ENCODE data around the gene DCAF15. TPM values are rescaled to one million over a fixed set of nuclear protein-coding genes. Genes with fewer than 3 reads are reported as not detected.

The DCAF15 gene
- polyA plus RNA-seq, 1 of the 3 experiments (the other 2 are of a cell fraction): 55.6 TPM

DNA sequence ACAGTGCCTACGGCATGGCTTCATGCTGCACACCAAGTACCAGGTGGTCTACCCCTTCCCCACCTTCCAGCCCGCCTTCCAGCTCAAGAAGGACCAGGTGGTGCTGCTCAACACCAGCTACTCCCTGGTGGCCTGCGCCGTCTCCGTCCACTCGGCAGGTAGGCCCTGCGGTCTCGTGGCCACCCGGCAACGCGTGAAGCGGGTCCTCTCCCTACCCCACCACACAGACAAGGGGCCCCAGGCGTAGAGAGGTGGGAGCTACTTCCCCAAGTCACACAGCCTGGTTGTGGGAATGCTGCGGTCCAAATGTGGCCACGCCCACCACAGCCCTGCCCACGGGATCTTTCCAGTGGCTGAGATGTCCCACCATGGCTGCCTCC, 4.0 kb downstream of the DCAF15 start:
- TF ChIP-seq RCOR1 (IDR thresholded peaks at IDR 0.05; ENCODE audit: low read length) (no peak), RAD21 (IDR thresholded peaks at IDR 0.05; ENCODE audit: low read length) (no peak), SMC3 (IDR thresholded peaks at IDR 0.05; ENCODE audit: low read depth, low read length) (no peak), NFIC (IDR thresholded peaks at IDR 0.05; ENCODE audit: borderline replicate concordance) (no peak), CHD2 (IDR thresholded peaks at IDR 0.05; ENCODE audit: low read length, partially characterized antibody) (no peak), FOXJ3 (CRISPR knock-in tag; IDR thresholded peaks at IDR 0.05) (no peak), RFX5 (IDR thresholded peaks at IDR 0.05; ENCODE audit: low read length) (no peak), FOXM1 (IDR thresholded peaks at IDR 0.05; ENCODE audit: low read depth) (no peak)
- no peak overlapping the region for H3K4me2 ChIP-seq
- H3K4me3 ChIP-seq (ENCODE audit: low read depth in 2 of 2, low read length in 1 of 2): no peak overlapping the region
- no peak overlapping the region for H2AFZ ChIP-seq (ENCODE audit: low read depth)
- H3F3A ChIP-seq (replicated peaks; ENCODE audit: insufficient read depth): peaks cover 3% of the 10 kb centered on the region
- H4K20me1 ChIP-seq (ENCODE audit: insufficient read depth): peaks cover 8% of the 10 kb centered on the region; the same call in 1 of the 2 replicates
- no peak for DNase-seq
- H3K9ac ChIP-seq: no peak overlapping the region
- peaks cover 35% of the 10 kb centered on the region for H3K79me2 ChIP-seq (ENCODE audit: insufficient read depth)
- ChIA-PET POLR2A (no interaction called here), CTCF (interaction anchor here (1.2 to 5.1 kb wide), 3 partner anchors 24 to 116 kb away, joined by 3 to 19 read pairs (median 3); partner anchors contain the start of genes IL27RA and MISP3)
- no peaks in the 10 kb centered on the region for H3K9me2 ChIP-seq
- peaks cover 0 to 20% of the 10 kb centered on the region in 2 experiments; a peak in 1 of 4 replicates for H3K4me1 ChIP-seq (ENCODE audit: control insufficient read depth in 1 of 2, insufficient read depth in 2 of 2, low read depth in 1 of 2, low read length in 1 of 2)
- H3K36me3 ChIP-seq (replicated peaks in 1 of 2; ENCODE audit: control insufficient read depth in 1 of 2, insufficient read depth in 2 of 2, low read length in 1 of 2): peaks cover 9 to 50% of the 10 kb centered on the region in 2 experiments
- no peaks in the 10 kb centered on the region for H3K27me3 ChIP-seq (ENCODE audit: insufficient read depth)
- H3K9me3 ChIP-seq: no peaks in the 10 kb centered on the region
- no peak overlapping the region for H3K27ac ChIP-seq (ENCODE audit: low read depth in 2 of 2, low read length in 1 of 2)
- 93% methylated on average over 9 of the region's 16 CpGs for WGBS (ENCODE audit: low lambda C conversion rate)

DNA sequence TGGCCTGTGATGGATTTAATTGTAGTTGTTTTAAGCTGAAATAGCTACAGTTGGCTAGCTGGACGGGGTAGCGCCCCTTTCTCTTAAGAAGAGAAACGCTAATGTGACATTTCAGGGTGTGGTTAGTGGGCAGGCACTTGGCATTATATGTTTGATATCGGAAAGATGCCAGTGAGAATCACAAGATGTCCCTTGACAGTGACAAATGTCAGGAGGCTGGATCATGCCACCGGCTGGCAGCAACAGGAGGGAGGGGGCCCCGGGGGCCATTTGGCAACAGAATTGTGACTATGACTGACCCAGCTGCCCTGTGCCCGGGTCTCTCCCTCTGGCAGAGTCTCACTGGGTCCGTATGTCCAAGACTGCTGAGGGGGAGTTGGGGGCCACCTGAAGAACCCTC, 4.7 kb downstream of the DCAF15 start:
- ChIA-PET CTCF (interaction anchor here (1.2 to 5.1 kb wide), 3 partner anchors 25 to 115 kb away, joined by 3 to 19 read pairs (median 3); partner anchors contain the start of genes IL27RA and MISP3), POLR2A (no interaction called here)
- peaks cover 8% of the 10 kb centered on the region; the same call in 1 of the 2 replicates for H4K20me1 ChIP-seq (ENCODE audit: insufficient read depth)
- no peaks in the 10 kb centered on the region for H3K27me3 ChIP-seq (ENCODE audit: insufficient read depth)
- no peak overlapping the region for H3K9ac ChIP-seq
- H3K27ac ChIP-seq (ENCODE audit: low read depth in 2 of 2, low read length in 1 of 2): no peak overlapping the region
- no peaks in the 10 kb centered on the region for H3K9me2 ChIP-seq
- no peaks in the 10 kb centered on the region for H3K9me3 ChIP-seq
- no peak overlapping the region for H2AFZ ChIP-seq (ENCODE audit: low read depth)
- no peak for DNase-seq
- peaks cover 3% of the 10 kb centered on the region for H3F3A ChIP-seq (replicated peaks; ENCODE audit: insufficient read depth)
- TF ChIP-seq EP300 (IDR thresholded peaks at IDR 0.05; ENCODE audit: borderline replicate concordance in 1 of 2, low read depth in 1 of 2, low read length in 1 of 2) (no peak), JUND (IDR thresholded peaks at IDR 0.05) (no peak), SIN3A (IDR thresholded peaks at IDR 0.05; ENCODE audit: borderline replicate concordance, low read depth, low read length) (no peak), MXI1 (IDR thresholded peaks at IDR 0.05; ENCODE audit: low read depth, low read length) (no peak), YY1 (IDR thresholded peaks at IDR 0.05; ENCODE audit: low read depth) (no peak), GATA2 (CRISPR knock-in tag; IDR thresholded peaks at IDR 0.05) (no peak), FOXJ3 (CRISPR knock-in tag; IDR thresholded peaks at IDR 0.05) (no peak), TEAD4 (IDR thresholded peaks at IDR 0.05; ENCODE audit: borderline replicate concordance, insufficient read depth) (no peak), RAD21 (IDR thresholded peaks at IDR 0.05; ENCODE audit: low read length) (no peak), ELF1 (IDR thresholded peaks at IDR 0.05) (no peak), SMC3 (IDR thresholded peaks at IDR 0.05; ENCODE audit: low read depth, low read length) (no peak), MEF2A (IDR thresholded peaks at IDR 0.05; ENCODE audit: borderline replicate concordance, low read depth) (no peak), RCOR1 (IDR thresholded peaks at IDR 0.05; ENCODE audit: low read length) (no peak), CHD2 (IDR thresholded peaks at IDR 0.05; ENCODE audit: low read length, partially characterized antibody) (no peak), TCF12 (IDR thresholded peaks at IDR 0.05) (no peak), POLR2AphosphoS5 (IDR thresholded peaks at IDR 0.05; ENCODE audit: low read depth, low read length) (no peak)
- TF ChIP-seq, protein P1, sequence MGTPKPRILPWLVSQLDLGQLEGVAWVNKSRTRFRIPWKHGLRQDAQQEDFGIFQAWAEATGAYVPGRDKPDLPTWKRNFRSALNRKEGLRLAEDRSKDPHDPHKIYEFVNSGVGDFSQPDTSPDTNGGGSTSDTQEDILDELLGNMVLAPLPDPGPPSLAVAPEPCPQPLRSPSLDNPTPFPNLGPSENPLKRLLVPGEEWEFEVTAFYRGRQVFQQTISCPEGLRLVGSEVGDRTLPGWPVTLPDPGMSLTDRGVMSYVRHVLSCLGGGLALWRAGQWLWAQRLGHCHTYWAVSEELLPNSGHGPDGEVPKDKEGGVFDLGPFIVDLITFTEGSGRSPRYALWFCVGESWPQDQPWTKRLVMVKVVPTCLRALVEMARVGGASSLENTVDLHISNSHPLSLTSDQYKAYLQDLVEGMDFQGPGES (IDR thresholded peaks at IDR 0.05; ENCODE audit: low read depth, low read length): no peak
- TF ChIP-seq, protein P2, sequence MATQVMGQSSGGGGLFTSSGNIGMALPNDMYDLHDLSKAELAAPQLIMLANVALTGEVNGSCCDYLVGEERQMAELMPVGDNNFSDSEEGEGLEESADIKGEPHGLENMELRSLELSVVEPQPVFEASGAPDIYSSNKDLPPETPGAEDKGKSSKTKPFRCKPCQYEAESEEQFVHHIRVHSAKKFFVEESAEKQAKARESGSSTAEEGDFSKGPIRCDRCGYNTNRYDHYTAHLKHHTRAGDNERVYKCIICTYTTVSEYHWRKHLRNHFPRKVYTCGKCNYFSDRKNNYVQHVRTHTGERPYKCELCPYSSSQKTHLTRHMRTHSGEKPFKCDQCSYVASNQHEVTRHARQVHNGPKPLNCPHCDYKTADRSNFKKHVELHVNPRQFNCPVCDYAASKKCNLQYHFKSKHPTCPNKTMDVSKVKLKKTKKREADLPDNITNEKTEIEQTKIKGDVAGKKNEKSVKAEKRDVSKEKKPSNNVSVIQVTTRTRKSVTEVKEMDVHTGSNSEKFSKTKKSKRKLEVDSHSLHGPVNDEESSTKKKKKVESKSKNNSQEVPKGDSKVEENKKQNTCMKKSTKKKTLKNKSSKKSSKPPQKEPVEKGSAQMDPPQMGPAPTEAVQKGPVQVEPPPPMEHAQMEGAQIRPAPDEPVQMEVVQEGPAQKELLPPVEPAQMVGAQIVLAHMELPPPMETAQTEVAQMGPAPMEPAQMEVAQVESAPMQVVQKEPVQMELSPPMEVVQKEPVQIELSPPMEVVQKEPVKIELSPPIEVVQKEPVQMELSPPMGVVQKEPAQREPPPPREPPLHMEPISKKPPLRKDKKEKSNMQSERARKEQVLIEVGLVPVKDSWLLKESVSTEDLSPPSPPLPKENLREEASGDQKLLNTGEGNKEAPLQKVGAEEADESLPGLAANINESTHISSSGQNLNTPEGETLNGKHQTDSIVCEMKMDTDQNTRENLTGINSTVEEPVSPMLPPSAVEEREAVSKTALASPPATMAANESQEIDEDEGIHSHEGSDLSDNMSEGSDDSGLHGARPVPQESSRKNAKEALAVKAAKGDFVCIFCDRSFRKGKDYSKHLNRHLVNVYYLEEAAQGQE (IDR thresholded peaks at IDR 0.05; ENCODE audit: low read depth, low read length): no peak
- TF ChIP-seq, protein P3, sequence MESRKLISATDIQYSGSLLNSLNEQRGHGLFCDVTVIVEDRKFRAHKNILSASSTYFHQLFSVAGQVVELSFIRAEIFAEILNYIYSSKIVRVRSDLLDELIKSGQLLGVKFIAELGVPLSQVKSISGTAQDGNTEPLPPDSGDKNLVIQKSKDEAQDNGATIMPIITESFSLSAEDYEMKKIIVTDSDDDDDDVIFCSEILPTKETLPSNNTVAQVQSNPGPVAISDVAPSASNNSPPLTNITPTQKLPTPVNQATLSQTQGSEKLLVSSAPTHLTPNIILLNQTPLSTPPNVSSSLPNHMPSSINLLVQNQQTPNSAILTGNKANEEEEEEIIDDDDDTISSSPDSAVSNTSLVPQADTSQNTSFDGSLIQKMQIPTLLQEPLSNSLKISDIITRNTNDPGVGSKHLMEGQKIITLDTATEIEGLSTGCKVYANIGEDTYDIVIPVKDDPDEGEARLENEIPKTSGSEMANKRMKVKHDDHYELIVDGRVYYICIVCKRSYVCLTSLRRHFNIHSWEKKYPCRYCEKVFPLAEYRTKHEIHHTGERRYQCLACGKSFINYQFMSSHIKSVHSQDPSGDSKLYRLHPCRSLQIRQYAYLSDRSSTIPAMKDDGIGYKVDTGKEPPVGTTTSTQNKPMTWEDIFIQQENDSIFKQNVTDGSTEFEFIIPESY (IDR thresholded peaks at IDR 0.05; ENCODE audit: borderline replicate concordance, low read depth): no peak
- peaks cover 0 to 20% of the 10 kb centered on the region in 2 experiments; a peak in 1 of 4 replicates for H3K4me1 ChIP-seq (ENCODE audit: control insufficient read depth in 1 of 2, insufficient read depth in 2 of 2, low read depth in 1 of 2, low read length in 1 of 2)
- H3K4me3 ChIP-seq (ENCODE audit: low read depth in 2 of 2, low read length in 1 of 2): no peak overlapping the region
- H3K36me3 ChIP-seq (replicated peaks in 1 of 2; ENCODE audit: control insufficient read depth in 1 of 2, insufficient read depth in 2 of 2, low read length in 1 of 2): peaks cover 9 to 51% of the 10 kb centered on the region in 2 experiments
- peaks cover 35% of the 10 kb centered on the region for H3K79me2 ChIP-seq (ENCODE audit: insufficient read depth)
- 86% methylated on average over 6 of the region's 8 CpGs for WGBS (ENCODE audit: low lambda C conversion rate)
- H3K4me2 ChIP-seq: no peak overlapping the region

Measured in SK-N-SH (cell line).